HepG2 (cell line): ENCODE measurements around the gene HSPB6. TPM values are rescaled to one million over a fixed set of nuclear protein-coding genes. Genes with fewer than 3 reads are reported as not detected.
A peak's percentile ranks its signal among the peaks of the same experiment; 100 is the strongest.

Experiments
- BRCA1 ChIP-seq: sonication (generic); formaldehyde crosslinking; IDR thresholded peaks from 2 replicates; pipeline ENCODE4 v1.4.0; 2020; ENCODE audit warnings: missing genetic modification reagents
- DR1 ChIP-seq: sonication (generic); formaldehyde crosslinking; IDR thresholded peaks from 2 replicates; pipeline ENCODE4 v1.8.0; 2021; ENCODE audit warnings: mild to moderate bottlenecking, missing genetic modification reagents, inconsistent platforms
- KAT8 ChIP-seq: IDR thresholded peaks from 2 replicates; pipeline ENCODE4 v1.6.1; 2016; ENCODE audit warnings: missing genetic modification reagents, missing compliant biosample characterization
- NCOA1 ChIP-seq: sonication (generic); formaldehyde crosslinking; IDR thresholded peaks from 2 replicates; pipeline ENCODE4 v1.9.0; 2021; ENCODE audit warnings: missing genetic modification reagents
- NFATC3 ChIP-seq: sonication (generic); formaldehyde crosslinking; IDR thresholded peaks from 2 replicates; pipeline ENCODE4 v1.5.1; 2020; ENCODE audit warnings: mild to moderate bottlenecking, missing genetic modification reagents
- polyA plus RNA-seq, 8 experiments: library from polyadenylated mRNA; depleted of rRNA in 3 of 8; stranded (reverse) in 7 of 8; unstranded in 1 of 8; fragments of >200 nt; fragmentation: Illumina TruSeq in 4 of 8; extraction: Trizol in 4 of 8; gene quantifications; 2 replicates each; pipeline versions ENCODE4 v1.2.1 to v1.2.3, GENCODE V29; 2011 to 2016; ENCODE audit warnings: low read depth in 4 of 8, missing spikeins in 1 of 8, mixed read lengths in 1 of 8; ENCODE audit not compliant: insufficient read depth in 1 of 8
- total RNA-seq, 5 experiments: library from RNA; depleted of rRNA; stranded (reverse); fragments of >200 nt; fragmentation: Illumina TruSeq; extraction: Trizol; gene quantifications; 2 replicates each; pipeline ENCODE4 v1.2.3, GENCODE V29; 2016; ENCODE audit warnings: low read depth in 1 of 5
- TF ChIP-seq, protein P1 (sequence below): sonication (generic); formaldehyde crosslinking; IDR thresholded peaks from 2 replicates; pipeline ENCODE4 v1.4.0; 2020; ENCODE audit warnings: missing genetic modification reagents
- TF ChIP-seq, protein P2 (sequence below): sonication (generic); formaldehyde crosslinking; IDR thresholded peaks from 2 replicates; pipeline ENCODE4 v1.4.0; 2020; ENCODE audit warnings: missing genetic modification reagents
- TF ChIP-seq, protein P3 (sequence below): sonication (generic); formaldehyde crosslinking; IDR thresholded peaks from 2 replicates; pipeline ENCODE4 v1.5.0; 2020; ENCODE audit warnings: missing genetic modification reagents
- TF ChIP-seq, protein P4 (sequence below): IDR thresholded peaks from 2 replicates; pipeline ENCODE4 v1.6.1; 2018; ENCODE audit warnings: missing genetic modification reagents
- TF ChIP-seq, protein P5 (sequence below): sonication (generic); formaldehyde crosslinking; IDR thresholded peaks from 2 replicates; pipeline ENCODE4 v1.4.0; 2020; ENCODE audit warnings: mild to moderate bottlenecking, missing genetic modification reagents
- TF ChIP-seq, protein P6 (sequence below): sonication (generic); formaldehyde crosslinking; conservative IDR thresholded peaks from 2 replicates; pipeline ENCODE4 v1.4.0; 2020; ENCODE audit warnings: missing genetic modification reagents

Gene HSPB6
- total and polyA plus RNA-seq, 2 of the 13 experiments (the other 11 are each of a cell fraction or from before 2014, with no cell fraction given), result 0.18 TPM; not detected in 1

DNA sequence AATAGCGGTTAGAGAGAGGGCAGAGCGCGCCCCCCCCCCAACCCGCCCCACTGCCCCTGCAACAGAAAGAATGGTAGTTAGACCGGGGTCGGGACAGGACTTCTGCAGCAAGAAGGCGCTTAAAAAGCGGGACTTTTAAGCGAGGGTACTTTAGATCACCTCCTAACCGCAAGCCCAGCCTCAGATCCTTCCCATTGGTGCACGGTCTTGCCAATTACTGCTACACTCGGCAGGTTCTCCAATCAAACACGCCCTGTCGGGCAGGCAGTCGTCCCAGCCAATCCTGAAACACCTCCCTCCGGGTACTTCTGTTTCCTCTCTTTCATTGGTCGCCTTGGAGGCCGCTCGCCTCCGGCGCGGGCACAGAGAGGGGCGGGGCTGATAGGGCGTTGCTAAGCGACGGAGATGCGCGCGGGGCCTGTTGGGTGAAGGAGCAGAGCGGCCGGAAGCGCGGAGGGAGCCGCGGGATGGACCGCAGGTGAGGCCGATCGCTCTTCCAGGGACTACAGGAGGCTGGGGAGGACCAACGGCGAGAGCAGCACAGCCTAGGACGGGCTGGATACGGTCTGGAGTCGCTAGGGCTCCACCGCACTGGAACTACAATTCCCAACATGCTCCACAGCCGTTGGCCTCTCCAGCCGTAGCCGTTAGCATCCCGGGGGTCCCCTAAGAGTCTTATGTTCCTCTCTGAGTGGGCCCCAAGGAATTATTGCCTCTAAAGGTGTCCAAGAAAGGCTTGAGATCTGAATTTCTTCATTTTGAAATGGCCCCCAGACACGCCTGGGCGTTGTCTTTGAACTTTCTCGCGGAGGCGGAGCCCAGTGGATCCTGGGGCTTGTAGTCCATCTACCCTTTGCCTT lies 1.1 kb upstream of the HSPB6 start, which contains the start of gene PROSER3 (continued):
- TF ChIP-seq, protein P1, sequence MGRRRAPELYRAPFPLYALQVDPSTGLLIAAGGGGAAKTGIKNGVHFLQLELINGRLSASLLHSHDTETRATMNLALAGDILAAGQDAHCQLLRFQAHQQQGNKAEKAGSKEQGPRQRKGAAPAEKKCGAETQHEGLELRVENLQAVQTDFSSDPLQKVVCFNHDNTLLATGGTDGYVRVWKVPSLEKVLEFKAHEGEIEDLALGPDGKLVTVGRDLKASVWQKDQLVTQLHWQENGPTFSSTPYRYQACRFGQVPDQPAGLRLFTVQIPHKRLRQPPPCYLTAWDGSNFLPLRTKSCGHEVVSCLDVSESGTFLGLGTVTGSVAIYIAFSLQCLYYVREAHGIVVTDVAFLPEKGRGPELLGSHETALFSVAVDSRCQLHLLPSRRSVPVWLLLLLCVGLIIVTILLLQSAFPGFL, result no peak
- TF ChIP-seq DR1 (CRISPR knock-in tag), result 0 out of 2 replicates have a peak, but pooled peaks have one; percentile 33
- no peak for TF ChIP-seq BRCA1 (CRISPR knock-in tag)
- peak; percentile 55 for TF ChIP-seq KAT8
- TF ChIP-seq, protein P2, sequence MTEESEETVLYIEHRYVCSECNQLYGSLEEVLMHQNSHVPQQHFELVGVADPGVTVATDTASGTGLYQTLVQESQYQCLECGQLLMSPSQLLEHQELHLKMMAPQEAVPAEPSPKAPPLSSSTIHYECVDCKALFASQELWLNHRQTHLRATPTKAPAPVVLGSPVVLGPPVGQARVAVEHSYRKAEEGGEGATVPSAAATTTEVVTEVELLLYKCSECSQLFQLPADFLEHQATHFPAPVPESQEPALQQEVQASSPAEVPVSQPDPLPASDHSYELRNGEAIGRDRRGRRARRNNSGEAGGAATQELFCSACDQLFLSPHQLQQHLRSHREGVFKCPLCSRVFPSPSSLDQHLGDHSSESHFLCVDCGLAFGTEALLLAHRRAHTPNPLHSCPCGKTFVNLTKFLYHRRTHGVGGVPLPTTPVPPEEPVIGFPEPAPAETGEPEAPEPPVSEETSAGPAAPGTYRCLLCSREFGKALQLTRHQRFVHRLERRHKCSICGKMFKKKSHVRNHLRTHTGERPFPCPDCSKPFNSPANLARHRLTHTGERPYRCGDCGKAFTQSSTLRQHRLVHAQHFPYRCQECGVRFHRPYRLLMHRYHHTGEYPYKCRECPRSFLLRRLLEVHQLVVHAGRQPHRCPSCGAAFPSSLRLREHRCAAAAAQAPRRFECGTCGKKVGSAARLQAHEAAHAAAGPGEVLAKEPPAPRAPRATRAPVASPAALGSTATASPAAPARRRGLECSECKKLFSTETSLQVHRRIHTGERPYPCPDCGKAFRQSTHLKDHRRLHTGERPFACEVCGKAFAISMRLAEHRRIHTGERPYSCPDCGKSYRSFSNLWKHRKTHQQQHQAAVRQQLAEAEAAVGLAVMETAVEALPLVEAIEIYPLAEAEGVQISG (CRISPR knock-in tag), result peak; percentile 77
- TF ChIP-seq, protein P3, sequence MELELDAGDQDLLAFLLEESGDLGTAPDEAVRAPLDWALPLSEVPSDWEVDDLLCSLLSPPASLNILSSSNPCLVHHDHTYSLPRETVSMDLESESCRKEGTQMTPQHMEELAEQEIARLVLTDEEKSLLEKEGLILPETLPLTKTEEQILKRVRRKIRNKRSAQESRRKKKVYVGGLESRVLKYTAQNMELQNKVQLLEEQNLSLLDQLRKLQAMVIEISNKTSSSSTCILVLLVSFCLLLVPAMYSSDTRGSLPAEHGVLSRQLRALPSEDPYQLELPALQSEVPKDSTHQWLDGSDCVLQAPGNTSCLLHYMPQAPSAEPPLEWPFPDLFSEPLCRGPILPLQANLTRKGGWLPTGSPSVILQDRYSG, result no peak
- 0 out of 2 replicates have a peak, but pooled peaks have one; percentile 55 for TF ChIP-seq NCOA1 (CRISPR knock-in tag)
- no peak for TF ChIP-seq NFATC3 (CRISPR knock-in tag)
- TF ChIP-seq, protein P4, sequence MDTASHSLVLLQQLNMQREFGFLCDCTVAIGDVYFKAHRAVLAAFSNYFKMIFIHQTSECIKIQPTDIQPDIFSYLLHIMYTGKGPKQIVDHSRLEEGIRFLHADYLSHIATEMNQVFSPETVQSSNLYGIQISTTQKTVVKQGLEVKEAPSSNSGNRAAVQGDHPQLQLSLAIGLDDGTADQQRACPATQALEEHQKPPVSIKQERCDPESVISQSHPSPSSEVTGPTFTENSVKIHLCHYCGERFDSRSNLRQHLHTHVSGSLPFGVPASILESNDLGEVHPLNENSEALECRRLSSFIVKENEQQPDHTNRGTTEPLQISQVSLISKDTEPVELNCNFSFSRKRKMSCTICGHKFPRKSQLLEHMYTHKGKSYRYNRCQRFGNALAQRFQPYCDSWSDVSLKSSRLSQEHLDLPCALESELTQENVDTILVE (CRISPR knock-in tag), result peak; percentile 62; the same call in 1 of the 2 replicates
- TF ChIP-seq, protein P5, sequence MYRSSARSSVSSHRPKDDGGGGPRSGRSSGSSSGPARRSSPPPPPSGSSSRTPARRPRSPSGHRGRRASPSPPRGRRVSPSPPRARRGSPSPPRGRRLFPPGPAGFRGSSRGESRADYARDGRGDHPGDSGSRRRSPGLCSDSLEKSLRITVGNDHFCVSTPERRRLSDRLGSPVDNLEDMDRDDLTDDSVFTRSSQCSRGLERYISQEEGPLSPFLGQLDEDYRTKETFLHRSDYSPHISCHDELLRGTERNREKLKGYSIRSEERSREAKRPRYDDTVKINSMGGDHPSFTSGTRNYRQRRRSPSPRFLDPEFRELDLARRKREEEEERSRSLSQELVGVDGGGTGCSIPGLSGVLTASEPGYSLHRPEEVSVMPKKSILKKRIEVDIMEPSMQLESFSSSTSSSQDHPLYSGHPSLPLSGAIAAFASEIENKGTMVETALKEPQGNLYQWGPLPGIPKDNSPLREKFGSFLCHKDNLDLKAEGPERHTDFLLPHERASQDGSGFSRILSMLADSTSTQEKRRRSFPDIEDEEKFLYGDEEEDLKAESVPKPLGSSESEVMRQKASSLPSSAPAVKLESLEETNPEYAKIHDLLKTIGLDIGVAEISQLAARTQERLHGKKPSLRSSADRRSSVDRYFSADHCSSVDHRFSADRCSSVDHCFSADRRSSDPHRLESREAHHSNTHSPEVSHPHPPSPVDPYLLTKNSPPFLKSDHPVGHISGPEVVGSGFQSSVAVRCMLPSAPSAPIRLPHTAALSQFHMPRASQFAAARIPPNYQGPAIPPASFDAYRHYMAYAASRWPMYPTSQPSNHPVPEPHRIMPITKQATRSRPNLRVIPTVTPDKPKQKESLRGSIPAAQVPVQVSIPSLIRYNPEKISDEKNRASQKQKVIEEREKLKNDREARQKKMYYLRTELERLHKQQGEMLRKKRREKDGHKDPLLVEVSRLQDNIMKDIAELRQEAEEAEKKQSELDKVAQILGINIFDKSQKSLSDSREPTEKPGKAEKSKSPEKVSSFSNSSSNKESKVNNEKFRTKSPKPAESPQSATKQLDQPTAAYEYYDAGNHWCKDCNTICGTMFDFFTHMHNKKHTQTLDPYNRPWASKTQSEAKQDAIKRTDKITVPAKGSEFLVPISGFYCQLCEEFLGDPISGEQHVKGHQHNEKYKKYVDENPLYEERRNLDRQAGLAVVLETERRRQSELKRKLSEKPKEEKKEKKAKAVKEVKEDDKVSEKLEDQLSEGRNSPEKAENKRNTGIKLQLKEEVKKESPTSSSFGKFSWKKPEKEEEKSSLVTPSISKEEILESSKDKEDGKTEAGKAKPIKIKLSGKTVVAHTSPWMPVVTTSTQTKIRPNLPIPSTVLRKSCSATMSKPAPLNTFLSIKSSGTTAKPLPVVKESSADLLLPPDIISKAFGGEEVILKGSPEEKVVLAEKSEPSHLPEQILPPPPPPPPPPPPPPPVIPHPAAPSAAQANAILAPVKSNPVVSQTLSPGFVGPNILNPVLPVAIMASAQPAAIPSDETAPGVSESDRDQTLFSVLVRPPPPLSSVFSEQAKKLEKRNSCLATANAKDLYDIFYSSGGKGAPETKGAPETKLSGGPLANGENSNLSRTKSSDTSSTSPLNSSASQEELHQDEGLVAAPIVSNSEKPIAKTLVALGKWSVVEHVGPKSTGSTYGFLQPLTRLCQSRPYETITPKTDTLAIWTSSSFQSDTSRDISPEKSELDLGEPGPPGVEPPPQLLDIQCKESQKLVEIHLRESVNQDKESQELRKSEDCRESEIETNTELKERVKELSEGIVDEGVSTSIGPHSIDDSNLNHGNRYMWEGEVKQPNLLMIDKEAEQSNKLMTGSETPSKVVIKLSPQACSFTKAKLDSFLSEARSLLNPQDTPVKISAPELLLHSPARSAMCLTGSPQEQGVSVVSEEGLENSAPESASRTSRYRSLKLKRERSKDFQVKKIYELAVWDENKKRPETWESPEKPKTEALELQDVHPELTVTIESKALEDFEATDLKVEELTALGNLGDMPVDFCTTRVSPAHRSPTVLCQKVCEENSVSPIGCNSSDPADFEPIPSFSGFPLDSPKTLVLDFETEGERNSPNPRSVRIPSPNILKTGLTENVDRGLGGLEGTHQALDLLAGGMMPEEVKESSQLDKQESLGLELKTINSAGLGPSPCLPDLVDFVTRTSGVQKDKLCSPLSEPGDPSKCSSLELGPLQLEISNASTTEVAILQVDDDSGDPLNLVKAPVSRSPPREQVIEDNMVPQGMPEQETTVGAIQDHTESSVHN (CRISPR knock-in tag), result 0 out of 2 replicates have a peak, but pooled peaks have one; percentile 35
- TF ChIP-seq, protein P6, sequence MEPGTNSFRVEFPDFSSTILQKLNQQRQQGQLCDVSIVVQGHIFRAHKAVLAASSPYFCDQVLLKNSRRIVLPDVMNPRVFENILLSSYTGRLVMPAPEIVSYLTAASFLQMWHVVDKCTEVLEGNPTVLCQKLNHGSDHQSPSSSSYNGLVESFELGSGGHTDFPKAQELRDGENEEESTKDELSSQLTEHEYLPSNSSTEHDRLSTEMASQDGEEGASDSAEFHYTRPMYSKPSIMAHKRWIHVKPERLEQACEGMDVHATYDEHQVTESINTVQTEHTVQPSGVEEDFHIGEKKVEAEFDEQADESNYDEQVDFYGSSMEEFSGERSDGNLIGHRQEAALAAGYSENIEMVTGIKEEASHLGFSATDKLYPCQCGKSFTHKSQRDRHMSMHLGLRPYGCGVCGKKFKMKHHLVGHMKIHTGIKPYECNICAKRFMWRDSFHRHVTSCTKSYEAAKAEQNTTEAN, result 0 out of 2 replicates have a peak, but pooled peaks have one; percentile 58
